Mesenchymal stem cell (in vitro differentiated cells and primary cell): ENCODE results near the gene PIAS2.

Source experiments
- DNase-seq: peaks from one replicate; pipeline ENCODE4 v3.0.0-alpha.2; 2013
- H2AFZ ChIP-seq: one replicate; pipeline ENCODE4 v1.6.1; 2013; ENCODE audit warnings: low read depth, mild to moderate bottlenecking, control low read depth, inconsistent platforms, low read length, moderate library complexity
- H2AK5ac ChIP-seq: 2 replicates; pipeline ENCODE4 v1.6.1; 2013; ENCODE audit warnings: low read length, moderate library complexity, mild to moderate bottlenecking, inconsistent platforms; ENCODE audit not compliant: severe bottlenecking
- H2BK120ac ChIP-seq: one replicate; pipeline ENCODE4 v1.6.1; 2013; ENCODE audit warnings: low read depth, mild to moderate bottlenecking, inconsistent platforms, low read length, moderate library complexity
- H2BK12ac ChIP-seq, 2 experiments: one replicate each; pipeline ENCODE4 v1.6.1; 2013; ENCODE audit warnings: inconsistent platforms in 2 of 2, low read length in 2 of 2, mild to moderate bottlenecking in 2 of 2, moderate library complexity in 2 of 2, control low read depth in 1 of 2
- H2BK15ac ChIP-seq: one replicate; pipeline ENCODE4 v1.6.1; 2013; ENCODE audit warnings: mild to moderate bottlenecking, low read depth, inconsistent platforms; ENCODE audit not compliant: poor library complexity, severe bottlenecking
- H2BK5ac ChIP-seq: 2 replicates; pipeline ENCODE4 v1.6.1; 2013; ENCODE audit warnings: low read depth, mild to moderate bottlenecking, low read length, control low read depth, inconsistent platforms; ENCODE audit not compliant: poor library complexity, severe bottlenecking
- H3K14ac ChIP-seq, 2 experiments: one replicate each; pipeline ENCODE4 v1.6.1; 2013; ENCODE audit warnings: inconsistent platforms in 2 of 2, low read length in 2 of 2, control low read depth in 1 of 2, mild to moderate bottlenecking in 1 of 2, moderate library complexity in 1 of 2
- H3K18ac ChIP-seq, 2 experiments: one replicate each; pipeline ENCODE4 v1.6.1; 2013; ENCODE audit warnings: inconsistent platforms in 2 of 2, low read length in 2 of 2, control low read depth in 1 of 2, low read depth in 1 of 2, mild to moderate bottlenecking in 1 of 2
- H3K23ac ChIP-seq, 2 experiments: one replicate each; pipeline ENCODE4 v1.6.1; 2013; ENCODE audit warnings: inconsistent platforms in 2 of 2, low read length in 2 of 2, mild to moderate bottlenecking in 2 of 2, moderate library complexity in 2 of 2, control low read depth in 1 of 2
- H3K27ac ChIP-seq: 2 replicates; pipeline ENCODE4 v1.5.1; 2013; ENCODE audit warnings: mild to moderate bottlenecking, moderate library complexity, low read length, control low read depth, inconsistent platforms; ENCODE audit not compliant: poor library complexity, severe bottlenecking
- H3K27me3 ChIP-seq, 2 experiments: 2 replicates each; pipeline versions ENCODE4 v1.6.1 to v1.7.0; 2013; ENCODE audit warnings: low read length in 2 of 2, mild to moderate bottlenecking in 2 of 2, moderate library complexity in 2 of 2, control low read depth in 1 of 2, inconsistent platforms in 1 of 2; ENCODE audit not compliant: control insufficient read depth in 1 of 2, insufficient read depth in 1 of 2
- H3K36me3 ChIP-seq, 2 experiments: 2 replicates each; pipeline versions ENCODE4 v1.6.1 to v1.7.0; 2013; ENCODE audit warnings: low read length in 2 of 2, control low read depth in 1 of 2, inconsistent platforms in 1 of 2, low read depth in 1 of 2, mild to moderate bottlenecking in 1 of 2; ENCODE audit not compliant: insufficient read depth in 2 of 2, control insufficient read depth in 1 of 2
- H3K4ac ChIP-seq, 2 experiments: one replicate each; pipeline ENCODE4 v1.6.1; 2013; ENCODE audit warnings: inconsistent platforms in 2 of 2, low read length in 2 of 2, mild to moderate bottlenecking in 2 of 2, moderate library complexity in 2 of 2, control low read depth in 1 of 2, low read depth in 1 of 2
- H3K4me1 ChIP-seq: 2 replicates; pipeline ENCODE4 v1.6.1; 2013; ENCODE audit warnings: low read depth, low read length, control low read depth; ENCODE audit not compliant: control insufficient read depth, insufficient read depth
- H3K4me2 ChIP-seq: 2 replicates; pipeline ENCODE4 v1.6.1; 2013; ENCODE audit warnings: low read length, mild to moderate bottlenecking, inconsistent platforms; ENCODE audit not compliant: poor library complexity, severe bottlenecking
- H3K4me3 ChIP-seq, 2 experiments: 2 replicates each; pipeline versions ENCODE4 v1.5.1 to v1.7.0; 2013; ENCODE audit warnings: low read length in 2 of 2, mild to moderate bottlenecking in 2 of 2, control low read depth in 1 of 2, low read depth in 1 of 2; ENCODE audit not compliant: insufficient read depth in 1 of 2
- H3K79me1 ChIP-seq: replicated peaks from 2 replicates; pipeline ENCODE4 v1.6.1; 2013; ENCODE audit warnings: mild to moderate bottlenecking, control low read depth, low read length, inconsistent platforms; ENCODE audit not compliant: poor library complexity, severe bottlenecking
- H3K9ac ChIP-seq: 2 replicates; pipeline ENCODE4 v1.7.0; 2013; ENCODE audit warnings: mild to moderate bottlenecking, low read length, moderate library complexity
- H3K9me3 ChIP-seq: 2 replicates; pipeline ENCODE4 v1.7.0; 2013; ENCODE audit warnings: mild to moderate bottlenecking, low read length; ENCODE audit not compliant: control insufficient read depth
- H4K8ac ChIP-seq: one replicate; pipeline ENCODE4 v1.6.1; 2013; ENCODE audit warnings: inconsistent platforms, mild to moderate bottlenecking, low read length, moderate library complexity
- H4K91ac ChIP-seq: one replicate; pipeline ENCODE4 v1.6.1; 2013; ENCODE audit warnings: mild to moderate bottlenecking, low read length, inconsistent platforms
- WGBS: methylation state at CpG from one replicate; pipeline ENCODE4 v1.1.7; 2013; ENCODE audit warnings: mixed read lengths; 5-methylcytosine and 5-hydroxymethylcytosine counted together

Gene PIAS2

DNA sequence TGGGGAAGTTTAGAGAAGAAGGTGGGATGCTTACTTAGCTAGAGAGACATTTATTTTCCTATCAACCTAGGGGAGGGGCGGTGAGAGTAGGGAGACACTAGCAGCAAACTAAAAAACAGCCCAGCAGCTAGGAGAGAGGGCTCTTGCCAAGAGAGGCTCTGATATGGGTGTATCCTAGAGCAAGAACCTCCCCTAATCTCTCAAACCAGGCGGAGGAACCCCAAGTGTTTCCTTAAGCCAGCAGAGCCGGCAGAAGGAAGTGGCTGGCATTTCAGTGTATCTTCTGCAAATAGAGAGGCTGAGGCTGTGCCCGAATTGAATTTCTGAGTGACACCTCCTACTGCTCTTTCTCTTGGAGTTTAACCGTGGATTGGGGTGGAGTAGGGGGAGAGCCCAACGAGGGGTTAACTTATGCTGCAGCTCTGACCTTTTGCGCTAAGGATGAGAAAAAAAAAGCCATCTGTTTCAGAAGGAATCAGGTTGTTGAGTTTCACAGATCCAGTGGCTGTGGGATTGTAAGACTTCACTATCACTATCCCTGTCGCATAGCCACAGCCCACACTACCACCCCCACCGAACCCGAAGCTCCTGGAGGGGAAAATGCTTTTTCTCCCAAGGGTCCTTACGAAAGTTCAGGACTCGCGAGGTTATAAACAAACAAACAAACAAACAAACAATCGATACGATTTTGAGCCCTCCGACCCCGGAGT, 161.8 kb downstream of the PIAS2 start:
- no peak overlapping the region for H2AK5ac ChIP-seq
- H3K4me2 ChIP-seq: no peak overlapping the region
- no peaks in the 10 kb centered on the region for H3K36me3 ChIP-seq
- no peak overlapping the region for H2BK5ac ChIP-seq
- H4K8ac ChIP-seq: no peak overlapping the region
- peak overlapping the region in 1 of 2 experiments; percentile 71 for H3K4me3 ChIP-seq
- no peaks in the 10 kb centered on the region for H3K9me3 ChIP-seq
- no peak overlapping the region for H3K27ac ChIP-seq
- H2BK15ac ChIP-seq: no peak overlapping the region
- H3K27me3 ChIP-seq: peaks cover 59 to 60% of the 10 kb centered on the region in 2 experiments
- H2BK12ac ChIP-seq: no peak overlapping the region
- H2BK120ac ChIP-seq: no peak overlapping the region
- no peak overlapping the region for H4K91ac ChIP-seq
- H2AFZ ChIP-seq: no peak overlapping the region
- H3K9ac ChIP-seq: no peak overlapping the region
- H3K14ac ChIP-seq: no peak overlapping the region
- WGBS: 42% methylated on average over 16 of the region's 17 CpGs
- no peaks in the 10 kb centered on the region for H3K79me1 ChIP-seq
- no peak overlapping the region for H3K4ac ChIP-seq
- H3K23ac ChIP-seq: no peak overlapping the region
- DNase-seq: peak; percentile 2
- peaks cover 18% of the 10 kb centered on the region for H3K4me1 ChIP-seq
- H3K18ac ChIP-seq: no peak overlapping the region

GRCh38 chr18:46754661-46755292, 162.5 kb downstream of the PIAS2 start:
- Histone ChIP-seq H3K27ac (no peak overlapping the region), H3K4me2 (no peak overlapping the region), H2BK15ac (no peak overlapping the region), H3K4ac (no peak overlapping the region), H3K9ac (no peak overlapping the region), H2BK120ac (no peak overlapping the region), H4K91ac (no peak overlapping the region), H3K14ac (no peak overlapping the region), H3K79me1 (no peaks in the 10 kb centered on the region), H3K4me1 (peaks cover 18% of the 10 kb centered on the region), H3K36me3 (no peaks in the 10 kb centered on the region), H2AK5ac (no peak overlapping the region), H3K18ac (no peak overlapping the region), H3K4me3 (no peak overlapping the region), H2AFZ (no peak overlapping the region), H3K27me3 (peaks cover 52 to 58% of the 10 kb centered on the region in 2 experiments), H2BK5ac (no peak overlapping the region), H3K9me3 (no peaks in the 10 kb centered on the region), H4K8ac (no peak overlapping the region), H2BK12ac (no peak overlapping the region), H3K23ac (no peak overlapping the region)
- WGBS: 75% methylated on average over 10 of the region's 13 CpGs
- DNase-seq: peak; percentile 8

- Histone ChIP-seq H3K27me3 (peaks cover 46 to 52% of the 10 kb centered on the region in 2 experiments), H2BK5ac (no peak overlapping the region), H2AK5ac (no peak overlapping the region), H2BK120ac (no peak overlapping the region), H2AFZ (no peak overlapping the region), H2BK15ac (no peak overlapping the region), H3K9me3 (no peaks in the 10 kb centered on the region), H3K4ac (no peak overlapping the region), H3K4me3 (no peak overlapping the region), H3K18ac (no peak overlapping the region), H2BK12ac (no peak overlapping the region), H3K27ac (no peak overlapping the region), H3K36me3 (no peaks in the 10 kb centered on the region), H3K79me1 (no peaks in the 10 kb centered on the region), H3K9ac (no peak overlapping the region), H4K91ac (no peak overlapping the region), H3K14ac (no peak overlapping the region), H3K4me1 (peaks cover 18% of the 10 kb centered on the region), H4K8ac (no peak overlapping the region), H3K23ac (no peak overlapping the region), H3K4me2 (no peak overlapping the region)
- 86% methylated on average over 2 of the region's 3 CpGs for WGBS
- peak; percentile 16 for DNase-seq
Observed at GRCh38 chr18:46754188-46754587, 163.1 kb downstream of the PIAS2 start.
